ENCODE results near the gene MLX.

- TF ChIP-seq REST (IDR thresholded peaks at IDR 0.05; ENCODE audit: insufficient read depth in 1 of 2, low read depth in 2 of 2, low read length in 2 of 2) (no peak), SIN3A (IDR thresholded peaks at IDR 0.05; ENCODE audit: borderline replicate concordance, insufficient read depth, low read length) (no peak), POLR2AphosphoS5 (IDR thresholded peaks at IDR 0.05; ENCODE audit: low read depth, low read length) (no peak), TAF1 (IDR thresholded peaks at IDR 0.05; ENCODE audit: borderline replicate concordance, insufficient read depth, low read length) (no peak)
These were observed 3.0 kb upstream of the MLX start for GRCh38 chr17:42563950-42564349.

Data from PFSK-1 (cell line).